ENCODE results near the gene DLAT. TPM values are rescaled to one million over a fixed set of nuclear protein-coding genes. Genes with fewer than 3 reads are reported as not detected.

Gene DLAT
- total RNA-seq, 1 experiment from 2014 or later: 94.1 TPM

- H3K27ac ChIP-seq (ENCODE audit: low read depth, low read length, poor library complexity, severe bottlenecking): no peak overlapping the region
- intact Hi-C loops (cut with micrococcal nuclease; ENCODE audit: unreplicated experiment): no loop called here
- BruUV-seq (replicated peaks): no TSS peak
- H3K36me3 ChIP-seq (ENCODE audit: insufficient read depth, low read length, poor library complexity, severe bottlenecking): no peaks in the 10 kb centered on the region
- ChIA-PET POLR2A (ENCODE audit: low non-redundant PET) (interaction anchor here (0.7 kb wide), 1 partner anchor 417 kb away, joined by 12 read pairs; no protein-coding TSS in a partner anchor), CTCF (no interaction called here)
- H3K4me3 ChIP-seq (ENCODE audit: low read depth, low read length, poor library complexity, severe bottlenecking): no peak overlapping the region
- no peaks in the 10 kb centered on the region for H3K9me3 ChIP-seq (ENCODE audit: low read depth, low read length, poor library complexity, severe bottlenecking)
- no peaks in the 10 kb centered on the region for H3K27me3 ChIP-seq (replicated peaks; ENCODE audit: insufficient read depth, low read depth, low read length, poor library complexity)
- TF ChIP-seq EZH2 (IDR thresholded peaks at IDR 0.05; ENCODE audit: borderline replicate concordance, low read depth, low read length, poor library complexity, severe bottlenecking): no peak
- TF ChIP-seq, protein P1, sequence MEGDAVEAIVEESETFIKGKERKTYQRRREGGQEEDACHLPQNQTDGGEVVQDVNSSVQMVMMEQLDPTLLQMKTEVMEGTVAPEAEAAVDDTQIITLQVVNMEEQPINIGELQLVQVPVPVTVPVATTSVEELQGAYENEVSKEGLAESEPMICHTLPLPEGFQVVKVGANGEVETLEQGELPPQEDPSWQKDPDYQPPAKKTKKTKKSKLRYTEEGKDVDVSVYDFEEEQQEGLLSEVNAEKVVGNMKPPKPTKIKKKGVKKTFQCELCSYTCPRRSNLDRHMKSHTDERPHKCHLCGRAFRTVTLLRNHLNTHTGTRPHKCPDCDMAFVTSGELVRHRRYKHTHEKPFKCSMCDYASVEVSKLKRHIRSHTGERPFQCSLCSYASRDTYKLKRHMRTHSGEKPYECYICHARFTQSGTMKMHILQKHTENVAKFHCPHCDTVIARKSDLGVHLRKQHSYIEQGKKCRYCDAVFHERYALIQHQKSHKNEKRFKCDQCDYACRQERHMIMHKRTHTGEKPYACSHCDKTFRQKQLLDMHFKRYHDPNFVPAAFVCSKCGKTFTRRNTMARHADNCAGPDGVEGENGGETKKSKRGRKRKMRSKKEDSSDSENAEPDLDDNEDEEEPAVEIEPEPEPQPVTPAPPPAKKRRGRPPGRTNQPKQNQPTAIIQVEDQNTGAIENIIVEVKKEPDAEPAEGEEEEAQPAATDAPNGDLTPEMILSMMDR (conservative IDR thresholded peaks at IDR 0.05; ENCODE audit: low read depth, low read length): no peak
- no peak for DNase-seq (ENCODE audit: low spot score)
- H3K4me1 ChIP-seq (ENCODE audit: insufficient read depth, low read length, poor library complexity, severe bottlenecking): no peaks in the 10 kb centered on the region
Measured at GRCh38 chr11:112103446-112103845, 78.2 kb downstream of the DLAT start.

GRCh38 chr11:112106070-112106469 lies 80.9 kb downstream of the DLAT start:
- Histone ChIP-seq H3K9me3 (ENCODE audit: low read depth, low read length, poor library complexity, severe bottlenecking) (peaks cover 3% of the 10 kb centered on the region), H3K36me3 (ENCODE audit: insufficient read depth, low read length, poor library complexity, severe bottlenecking) (no peaks in the 10 kb centered on the region), H3K4me3 (ENCODE audit: low read depth, low read length, poor library complexity, severe bottlenecking) (no peak overlapping the region), H3K27me3 (replicated peaks; ENCODE audit: insufficient read depth, low read depth, low read length, poor library complexity) (no peaks in the 10 kb centered on the region), H3K4me1 (ENCODE audit: insufficient read depth, low read length, poor library complexity, severe bottlenecking) (no peaks in the 10 kb centered on the region), H3K27ac (ENCODE audit: low read depth, low read length, poor library complexity, severe bottlenecking) (no peak overlapping the region)
- TF ChIP-seq, protein P1 (conservative IDR thresholded peaks at IDR 0.05; ENCODE audit: low read depth, low read length): no peak
- no peak for TF ChIP-seq EZH2 (IDR thresholded peaks at IDR 0.05; ENCODE audit: borderline replicate concordance, low read depth, low read length, poor library complexity, severe bottlenecking)
- DNase-seq (ENCODE audit: low spot score): no peak
- intact Hi-C loops (cut with micrococcal nuclease; ENCODE audit: unreplicated experiment): no loop called here
- ChIA-PET CTCF (interaction anchor here (0.6 kb wide), 1 partner anchor 62 kb away, joined by 3 read pairs; no protein-coding TSS in a partner anchor), POLR2A (ENCODE audit: low non-redundant PET) (no interaction called here)
- no TSS peak for BruUV-seq (replicated peaks)

Other genes starting within 250 kb of the DLAT start
- gene ALG9, start 153.8 kb upstream of the DLAT start, total RNA-seq (2021): 56.8 and 61.0 TPM in 2 replicates
- gene FDXACB1, start 146.2 kb upstream of the DLAT start, total RNA-seq (2021): 5.4 TPM in 2 replicates
- gene CFAP68, start 145.9 kb upstream of the DLAT start, total RNA-seq (2021): 16.5 and 16.9 TPM in 2 replicates
- 0.87 and 1.6 TPM in 2 replicates for gene CRYAB, start 113.6 kb upstream of the DLAT start, total RNA-seq (2021)
- not detected in 2 replicates for gene HSPB2, start 112.7 kb upstream of the DLAT start, total RNA-seq (2021)
- gene C11orf52, start 106.5 kb upstream of the DLAT start, total RNA-seq (2021): 1.4 and 1.5 TPM in 2 replicates
- gene DIXDC1, start 88.1 kb upstream of the DLAT start, total RNA-seq (2021): 22.4 and 24.6 TPM in 2 replicates
- 2.8 and 4.3 TPM in 2 replicates for gene PIH1D2, start 48.6 kb downstream of the DLAT start, total RNA-seq (2021)
- gene NKAPD1, start 48.9 kb downstream of the DLAT start, total RNA-seq (2021): 30.4 and 32.8 TPM in 2 replicates
- 97.7 and 99.6 TPM in 2 replicates for gene TIMM8B, start 61.3 kb downstream of the DLAT start, total RNA-seq (2021)
- 119 and 135 TPM in 2 replicates for gene SDHD, start 61.5 kb downstream of the DLAT start, total RNA-seq (2021)
- gene IL18, start 138.7 kb downstream of the DLAT start, total RNA-seq (2021): not detected in 2 replicates
- gene TEX12, start 142.0 kb downstream of the DLAT start, total RNA-seq (2021): 0.26 and 0.41 TPM in 2 replicates
- gene BCO2, start 150.1 kb downstream of the DLAT start, total RNA-seq (2021): 2.5 and 2.6 TPM in 2 replicates
- 83.8 and 96.8 TPM in 2 replicates for gene PTS, start 201.0 kb downstream of the DLAT start, total RNA-seq (2021)
- not detected in 2 replicates for gene PLET1, start 235.5 kb downstream of the DLAT start, total RNA-seq (2021)